ENCODE measurements around the gene ERFL. TPM values are rescaled to one million over a fixed set of nuclear protein-coding genes. Genes with fewer than 3 reads are reported as not detected.

The ERFL gene
- polyA plus RNA-seq, 1 experiment = 0.04 TPM

GRCh38 chr19:41934849-41935374, 6.7 kb upstream of the ERFL start:
- no peak overlapping the region for H3K4me3 ChIP-seq (ENCODE audit: low read depth, low read length)
- peaks cover 36% of the 10 kb centered on the region for H3K27me3 ChIP-seq (ENCODE audit: control insufficient read depth, insufficient read depth, low read length)
- ChIA-PET POLR2A (no interaction called here), CTCF (interaction anchor here (0.7 to 1.3 kb wide), 7 partner anchors 23 to 436 kb away, joined by 3 to 6 read pairs (median 4); partner anchors contain the start of gene RPS19)
- no peaks in the 10 kb centered on the region for H3K36me3 ChIP-seq (ENCODE audit: control insufficient read depth, insufficient read depth, low read length)
- DNase-seq (ENCODE audit: low read depth) = no peak
- peak; percentile 92 for TF ChIP-seq CTCF (IDR thresholded peaks at IDR 0.05; ENCODE audit: insufficient read depth, low read depth, low read length)

GRCh38 chr19:41933693-41934426, 5.6 kb upstream of the ERFL start:
- POLR2A ChIA-PET = interaction anchor here (0.6 kb wide), 1 partner anchor 309 kb away, joined by 3 read pairs; the partner anchor contains the start of gene GSK3A
- Histone ChIP-seq H3K36me3 (ENCODE audit: control insufficient read depth, insufficient read depth, low read length) (no peaks in the 10 kb centered on the region), H3K4me3 (ENCODE audit: low read depth, low read length) (no peak overlapping the region), H3K27me3 (ENCODE audit: control insufficient read depth, insufficient read depth, low read length) (peaks cover 46% of the 10 kb centered on the region)
- no peak for DNase-seq (ENCODE audit: low read depth)
- TF ChIP-seq CTCF (IDR thresholded peaks at IDR 0.05; ENCODE audit: insufficient read depth, low read depth, low read length) = no peak
- CTCF ChIA-PET = interaction anchor here (0.7 to 1.3 kb wide), 11 partner anchors 9 to 435 kb away, joined by 3 to 6 read pairs (median 3); partner anchors contain the start of gene RPS19

GRCh38 chr19:41932720-41933332, 4.6 kb upstream of the ERFL start:
- Histone ChIP-seq H3K4me3 (ENCODE audit: low read depth, low read length) (no peak overlapping the region), H3K27me3 (ENCODE audit: control insufficient read depth, insufficient read depth, low read length) (peaks cover 48% of the 10 kb centered on the region), H3K36me3 (ENCODE audit: control insufficient read depth, insufficient read depth, low read length) (no peaks in the 10 kb centered on the region)
- POLR2A ChIA-PET = interaction anchor here (0.6 kb wide), 1 partner anchor 1698 kb away, joined by 5 read pairs; no protein-coding TSS in a partner anchor
- no peak for DNase-seq (ENCODE audit: low read depth)
- no peak for TF ChIP-seq CTCF (IDR thresholded peaks at IDR 0.05; ENCODE audit: insufficient read depth, low read depth, low read length)
- CTCF ChIA-PET = interaction anchor here (0.7 to 2.0 kb wide), 3 partner anchors 41 to 291 kb away, joined by 3 to 6 read pairs (median 4); no protein-coding TSS in a partner anchor

- ChIA-PET POLR2A (interaction anchor here (0.6 kb wide), 1 partner anchor 1698 kb away, joined by 5 read pairs; no protein-coding TSS in a partner anchor), CTCF (interaction anchor here (0.9 to 2.0 kb wide), 2 partner anchors 40 to 59 kb away, joined by 4 to 6 read pairs; no protein-coding TSS in a partner anchor)
- Histone ChIP-seq H3K36me3 (ENCODE audit: control insufficient read depth, insufficient read depth, low read length) (no peaks in the 10 kb centered on the region), H3K27me3 (ENCODE audit: control insufficient read depth, insufficient read depth, low read length) (peaks cover 53% of the 10 kb centered on the region), H3K4me3 (ENCODE audit: low read depth, low read length) (no peak overlapping the region)
- TF ChIP-seq CTCF (IDR thresholded peaks at IDR 0.05; ENCODE audit: insufficient read depth, low read depth, low read length) = no peak
- no peak for DNase-seq (ENCODE audit: low read depth)
Observed at GRCh38 chr19:41932259-41932719, 4.0 kb upstream of the ERFL start.

All from BJ (cell line).